Lower leg skin (tissue), 3 donors: ENCODE results near the gene MEOX1.

Experiments used
- POLR2A ChIP-seq, 2 donors: fragments of 450-650 bp; IDR thresholded peaks; one replicate each; pipeline ENCODE4 v1.6.1; 2016 to 2017; ENCODE audit warnings: antibody characterized with exemption in 2 of 2, mild to moderate bottlenecking in 1 of 2, moderate library complexity in 1 of 2
- TF ChIP-seq, protein P1 (sequence below), 3 donors: fragments of 450-650 bp; IDR thresholded peaks; one replicate each; pipeline ENCODE4 v1.5.1; 2016; ENCODE audit warnings: antibody characterized with exemption in 3 of 3, mild to moderate bottlenecking in 3 of 3, moderate library complexity in 2 of 3

DNA sequence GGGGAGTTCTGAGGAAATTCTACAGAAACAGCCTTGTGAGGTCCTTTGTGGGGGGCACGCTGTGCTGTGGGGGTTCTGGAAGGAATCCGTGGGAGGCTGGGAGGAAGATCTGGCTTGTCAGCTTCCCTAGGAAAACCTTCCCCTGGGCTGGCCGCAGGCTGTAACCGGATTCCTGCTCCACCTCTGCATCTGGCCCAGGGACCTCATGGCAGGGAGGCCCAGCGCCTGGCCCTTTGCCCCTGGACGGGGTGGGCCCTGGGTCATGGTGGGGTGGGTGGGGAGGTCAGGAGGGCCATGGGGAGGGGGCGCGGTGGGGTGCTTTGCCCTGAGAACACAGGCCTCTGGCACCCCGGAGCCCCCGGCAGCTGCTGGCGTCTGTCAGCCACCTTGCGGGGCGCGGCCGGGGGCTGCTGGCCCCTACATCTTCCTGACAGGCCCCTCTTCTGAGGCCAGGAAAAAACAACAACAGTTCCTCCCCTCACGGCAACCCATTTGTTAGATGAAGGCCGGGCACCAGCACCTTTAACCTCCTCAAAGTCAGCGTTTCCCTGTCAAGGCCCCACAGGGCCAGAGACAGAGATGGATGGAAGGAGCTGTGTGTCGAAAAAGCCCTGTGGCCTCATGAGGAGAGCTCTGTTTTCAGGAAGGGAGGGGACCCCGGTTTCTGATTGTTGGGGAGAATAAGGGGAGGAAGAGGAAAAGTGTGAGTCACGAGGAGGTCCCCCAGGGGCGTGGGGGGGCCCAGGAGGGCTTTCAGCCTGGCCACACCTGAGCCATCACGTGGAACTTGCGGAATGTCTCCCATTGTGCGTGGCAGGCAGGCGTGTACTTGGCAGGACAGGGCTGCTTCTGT lies 3.6 kb upstream of the MEOX1 start:
- TF ChIP-seq, protein P1, sequence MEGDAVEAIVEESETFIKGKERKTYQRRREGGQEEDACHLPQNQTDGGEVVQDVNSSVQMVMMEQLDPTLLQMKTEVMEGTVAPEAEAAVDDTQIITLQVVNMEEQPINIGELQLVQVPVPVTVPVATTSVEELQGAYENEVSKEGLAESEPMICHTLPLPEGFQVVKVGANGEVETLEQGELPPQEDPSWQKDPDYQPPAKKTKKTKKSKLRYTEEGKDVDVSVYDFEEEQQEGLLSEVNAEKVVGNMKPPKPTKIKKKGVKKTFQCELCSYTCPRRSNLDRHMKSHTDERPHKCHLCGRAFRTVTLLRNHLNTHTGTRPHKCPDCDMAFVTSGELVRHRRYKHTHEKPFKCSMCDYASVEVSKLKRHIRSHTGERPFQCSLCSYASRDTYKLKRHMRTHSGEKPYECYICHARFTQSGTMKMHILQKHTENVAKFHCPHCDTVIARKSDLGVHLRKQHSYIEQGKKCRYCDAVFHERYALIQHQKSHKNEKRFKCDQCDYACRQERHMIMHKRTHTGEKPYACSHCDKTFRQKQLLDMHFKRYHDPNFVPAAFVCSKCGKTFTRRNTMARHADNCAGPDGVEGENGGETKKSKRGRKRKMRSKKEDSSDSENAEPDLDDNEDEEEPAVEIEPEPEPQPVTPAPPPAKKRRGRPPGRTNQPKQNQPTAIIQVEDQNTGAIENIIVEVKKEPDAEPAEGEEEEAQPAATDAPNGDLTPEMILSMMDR (IDR thresholded peaks at IDR 0.05), result no peak
- TF ChIP-seq POLR2A (IDR thresholded peaks at IDR 0.05), result no peak
